Sciatic nerve (tissue), 2 donors: ENCODE data around the gene CFP. TPM values are rescaled to one million over a fixed set of nuclear protein-coding genes. Genes with fewer than 3 reads are reported as not detected.

Experiments
- ATAC-seq: fragments of 200-7000 bp; cut with Tn5 transposase; one replicate; pipeline ENCODE4 v1.9.1; 2020; ENCODE audit warnings: mild to moderate bottlenecking, moderate library complexity
- DNase-seq: peaks from one replicate; pipeline ENCODE4 v3.0.0-alpha.2; 2020; ENCODE audit warnings: low spot score
- intact Hi-C: fragments of 100-400 bp; cut with DNase I; formaldehyde crosslinking; loops from one replicate; pipeline ENCODE4 v1.14.2; 2022
- total RNA-seq: library from RNA; stranded (reverse); fragmentation: NEBNext Ultra II Directional; extraction: Animal tissue kit (Norgen Biotek cat#: 25700); gene quantifications from one replicate; pipeline ENCODE4 v1.2.1, GENCODE V29; 2021
- donor health status: DM: no; HTN: no; CAD: no.
- donor health status: DM: no; HTN: no; CAD: no.

CFP gene
- total RNA-seq, 1 donor from 2014 or later: 7.3 TPM

DNA sequence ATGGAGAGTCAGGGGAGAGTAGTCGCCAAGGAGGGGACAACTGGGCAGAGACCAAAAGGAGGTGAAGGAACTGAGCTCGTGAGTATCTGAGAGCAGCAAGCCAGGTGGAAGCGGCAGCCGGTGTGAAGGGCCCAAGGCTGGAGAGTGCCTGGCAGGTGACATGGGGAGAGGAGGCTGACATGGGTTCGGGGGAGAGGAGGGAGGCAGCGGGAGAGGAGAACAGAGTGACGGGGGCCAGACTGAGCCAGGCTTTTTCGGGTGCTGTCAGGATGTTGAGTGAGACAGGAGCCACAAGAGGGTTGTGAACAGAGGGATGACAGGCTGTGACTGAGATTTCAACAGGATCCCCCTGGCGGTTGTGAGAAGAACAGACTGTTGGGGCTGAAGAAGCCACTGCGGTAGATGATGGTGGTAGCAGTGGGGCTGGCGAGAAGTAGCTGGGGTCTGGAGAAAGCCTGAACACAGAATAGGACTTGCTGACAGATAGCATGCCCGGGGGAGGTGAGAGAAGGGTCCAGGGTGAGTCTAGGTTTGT is 14.9 kb upstream of the CFP start:
- DNase-seq: no peak
- intact Hi-C loops: no loop called here
- peak; percentile 61 for ATAC-seq

DNA sequence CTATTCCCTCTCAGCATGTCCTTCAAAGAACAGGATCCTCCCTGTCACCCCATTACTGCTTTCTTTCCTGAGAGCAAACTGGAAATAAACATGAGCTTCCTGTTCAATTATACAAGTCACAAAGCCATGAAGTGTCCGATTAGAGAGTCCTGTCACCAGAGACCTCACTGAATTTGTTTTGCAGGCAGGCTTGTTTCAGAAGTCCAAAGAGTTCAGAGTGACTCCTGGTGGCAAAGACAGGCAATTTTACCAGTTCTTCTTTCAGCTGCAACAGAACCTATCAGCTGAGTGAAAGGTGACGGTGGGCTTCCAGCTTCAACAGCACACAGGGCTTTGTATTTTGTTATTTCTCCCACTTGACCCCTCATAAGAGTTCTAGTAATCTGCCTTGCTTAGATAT is 14.2 kb upstream of the CFP start:
- ATAC-seq (no peak), DNase-seq (no peak)
- intact Hi-C loops: no loop called here

DNA sequence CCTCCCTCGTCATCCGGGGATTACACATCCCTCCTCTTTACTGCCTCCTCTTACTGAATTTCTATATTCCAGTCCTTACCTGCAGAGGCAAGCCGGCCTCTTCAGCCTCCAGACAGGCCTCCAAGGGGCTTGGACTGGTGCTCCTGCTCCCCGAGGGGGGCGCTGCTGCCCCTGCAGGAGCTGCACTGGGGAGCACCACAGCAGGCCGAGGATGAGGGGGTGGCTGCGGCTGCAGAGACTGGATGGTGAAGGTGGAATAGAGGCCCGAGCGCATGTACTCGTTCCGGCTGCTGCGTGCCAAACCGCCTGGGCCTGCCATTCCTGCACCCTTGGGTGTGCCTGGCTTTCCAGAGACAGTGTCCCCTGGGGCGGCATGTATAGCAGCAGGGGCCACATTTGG is 9.1 kb upstream of the CFP start:
- ATAC-seq: no peak
- DNase-seq: no peak
- intact Hi-C loops: no loop called here

DNA sequence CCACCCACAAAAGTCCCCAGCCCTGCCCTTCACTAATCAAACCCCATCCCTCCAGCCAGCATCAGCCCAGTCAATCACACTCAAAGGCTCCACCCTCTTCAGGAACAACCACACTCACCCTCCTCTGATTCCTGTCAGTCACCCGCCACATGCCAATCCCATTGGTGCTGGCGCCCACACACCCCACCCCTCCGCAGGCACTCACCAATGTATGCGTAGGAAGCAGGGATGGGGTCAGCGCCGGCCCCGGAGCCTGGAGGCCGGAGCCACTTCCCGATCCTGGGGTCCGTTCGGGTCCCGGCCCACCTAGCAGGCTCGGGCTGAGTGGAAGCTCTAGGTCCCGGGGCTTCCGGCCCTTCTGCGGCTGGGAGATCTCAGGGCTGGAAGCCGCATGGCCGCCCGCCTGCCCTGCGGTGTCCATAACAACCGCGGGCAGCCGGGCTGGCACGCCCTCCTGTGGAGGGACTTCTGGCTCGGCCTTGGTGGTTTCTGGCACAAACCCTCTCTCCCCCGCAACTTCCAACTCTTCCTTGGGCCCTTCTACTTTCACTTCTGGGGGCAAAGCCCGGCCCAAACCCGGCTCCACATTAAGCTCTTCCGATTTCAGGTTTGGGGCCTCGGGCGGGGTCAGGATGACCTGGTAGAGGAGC is 7.9 kb upstream of the CFP start:
- ATAC-seq (peak; percentile 80), DNase-seq (no peak)
- intact Hi-C loops: no loop called here

DNA sequence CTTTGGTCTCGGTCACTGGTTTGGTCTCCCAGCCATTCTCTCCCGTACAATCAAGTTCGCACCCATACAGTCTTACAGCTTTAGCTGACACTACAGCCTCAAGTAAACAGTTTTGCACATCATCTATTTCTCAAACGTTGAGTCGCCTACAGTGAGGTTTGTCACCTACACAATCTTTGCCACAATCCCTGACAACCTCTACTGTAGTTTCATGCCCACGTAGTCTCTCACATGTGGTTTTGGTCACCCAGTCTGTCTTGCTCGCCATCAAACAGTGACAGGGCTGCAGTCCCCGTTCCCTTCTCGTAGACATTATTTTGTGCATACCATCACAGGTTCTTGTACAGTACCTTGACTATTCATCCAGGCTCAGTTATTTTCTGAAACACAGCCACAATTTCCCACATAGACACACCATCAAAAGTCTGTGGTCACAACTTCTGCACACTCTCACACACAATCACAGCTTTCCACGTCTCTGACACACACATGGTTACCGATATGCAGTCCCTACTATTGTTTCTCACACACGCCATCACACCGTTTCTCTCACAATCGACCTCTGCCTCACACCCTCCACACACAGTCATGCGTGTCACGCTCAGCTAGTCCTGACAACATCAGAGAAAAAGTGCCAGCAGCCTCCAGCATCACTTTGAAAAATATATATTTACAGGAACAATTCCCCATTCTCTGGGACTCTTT is 5.3 kb upstream of the CFP start:
- ATAC-seq: no peak
- intact Hi-C loops: no loop called here
- DNase-seq: no peak

DNA sequence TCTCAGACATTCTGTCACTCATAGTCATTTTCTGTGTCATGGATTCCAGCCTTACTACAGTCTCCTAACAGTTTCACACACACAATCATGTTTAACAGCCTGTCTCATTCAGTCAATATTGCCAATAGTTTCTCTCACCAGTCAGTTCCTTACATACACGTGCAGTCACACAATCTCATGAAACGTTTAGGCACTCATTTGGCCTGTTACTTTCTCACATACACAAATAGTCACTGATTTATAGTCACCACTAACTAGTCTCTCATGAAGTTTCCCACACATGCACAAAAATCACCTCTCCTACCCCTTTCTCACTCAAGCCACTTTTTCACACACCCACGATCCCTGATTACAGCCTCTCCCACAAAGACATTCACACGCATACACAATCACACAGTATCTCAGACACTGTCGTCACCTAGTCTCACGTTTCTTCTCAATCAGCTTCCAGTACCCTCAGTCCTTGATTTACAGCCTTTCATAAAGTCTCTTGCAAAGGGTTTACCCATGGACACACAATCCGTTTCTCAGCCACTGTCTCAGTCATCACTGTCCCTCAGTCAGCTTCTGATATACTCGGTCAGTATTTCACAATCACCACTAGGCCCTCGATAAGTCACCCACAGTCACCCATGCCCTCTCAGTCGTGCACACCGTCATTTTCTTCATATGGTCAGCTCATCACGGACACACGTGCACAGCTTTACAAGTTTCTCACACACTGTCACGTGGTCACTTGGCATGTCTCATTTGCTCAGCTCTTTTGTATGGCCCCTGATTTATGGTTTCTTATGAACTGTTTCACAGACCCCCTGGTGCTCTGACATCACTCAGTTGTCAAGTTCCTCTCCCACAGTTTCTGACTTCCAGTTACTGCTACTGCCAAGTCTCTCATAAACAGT is 4.2 kb upstream of the CFP start:
- no peak for ATAC-seq
- DNase-seq: no peak
- intact Hi-C loops: no loop called here

DNA sequence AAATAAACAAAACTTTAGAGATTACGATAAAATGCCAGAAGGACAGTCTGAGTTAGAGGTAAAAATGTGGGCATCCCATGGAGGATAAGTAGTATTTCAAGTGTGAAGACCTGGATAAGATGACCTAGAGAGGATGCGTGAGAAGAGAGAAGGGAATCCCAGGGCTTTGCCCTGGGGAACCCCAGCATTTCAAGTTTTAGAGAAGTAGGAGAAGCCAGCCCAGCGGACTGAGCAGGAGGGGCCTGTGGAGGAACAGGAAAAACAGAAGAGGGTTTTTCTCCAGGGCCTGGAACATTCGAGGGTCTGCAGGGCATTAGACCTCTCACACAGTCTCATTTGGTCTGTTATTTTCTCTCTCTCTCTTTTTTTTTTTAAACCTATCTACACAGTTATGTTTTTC is 2.9 kb upstream of the CFP start:
- intact Hi-C loops: no loop called here
- DNase-seq: no peak
- ATAC-seq: no peak

GRCh38 chrX:47631676-47632075 is 1.9 kb upstream of the CFP start:
- no peak for DNase-seq
- intact Hi-C loops: no loop called here
- ATAC-seq: peak; percentile 7

GRCh38 chrX:47628982-47629381 is 748 bp downstream of the CFP start:
- ATAC-seq (no peak), DNase-seq (no peak)
- intact Hi-C loops: no loop called here

GRCh38 chrX:47625365-47625764 is 4.4 kb downstream of the CFP start:
- ATAC-seq: no peak
- no peak for DNase-seq
- intact Hi-C loops: no loop called here

- DNase-seq (no peak), ATAC-seq (peak; percentile 16)
- intact Hi-C loops: no loop called here
These were observed 6.1 kb downstream of the CFP start for GRCh38 chrX:47623540-47624027.

DNA sequence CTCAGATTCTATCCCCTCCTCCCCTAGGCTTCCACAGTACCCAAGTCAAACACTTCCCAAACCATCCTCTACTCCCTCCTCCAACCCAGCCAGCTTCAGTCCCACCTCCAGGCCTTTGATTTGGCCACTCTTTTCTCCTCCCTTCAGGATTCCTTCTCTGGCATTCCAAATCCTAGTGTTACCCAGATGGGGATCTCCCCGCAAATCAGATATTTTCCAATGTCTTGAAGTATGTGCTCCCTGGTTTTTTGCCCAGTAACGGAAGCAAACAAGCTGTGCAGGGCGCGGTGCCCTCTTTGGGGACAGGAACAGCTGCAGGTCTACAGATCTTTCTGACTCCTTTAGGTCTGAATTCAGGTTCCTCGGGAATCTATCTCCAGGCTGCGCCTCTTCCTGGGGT is 7.9 kb downstream of the CFP start:
- peak; percentile 10 for DNase-seq
- no peak for ATAC-seq
- intact Hi-C loops: no loop called here

GRCh38 chrX:47620303-47620685 is 9.4 kb downstream of the CFP start:
- intact Hi-C loops: no loop called here
- no peak for DNase-seq
- no peak for ATAC-seq

- peak; percentile 88 for DNase-seq
- peak; percentile 96 for ATAC-seq
- intact Hi-C loops: no loop called here
These were observed 10.0 kb downstream of the CFP start, which contains the start of gene SYN1 for GRCh38 chrX:47619486-47620302. SYN1 (minus strand) TSS chrX:47619857; CDS start chrX:47619728, 129 bp downstream.

GRCh38 chrX:47618923-47619485 is 10.7 kb downstream of the CFP start:
- intact Hi-C loops: no loop called here
- ATAC-seq (no peak), DNase-seq (no peak)

- intact Hi-C loops: no loop called here
- ATAC-seq (no peak), DNase-seq (peak; percentile 39)
These were observed 15.1 kb downstream of the CFP start for GRCh38 chrX:47614618-47615017.

DNA sequence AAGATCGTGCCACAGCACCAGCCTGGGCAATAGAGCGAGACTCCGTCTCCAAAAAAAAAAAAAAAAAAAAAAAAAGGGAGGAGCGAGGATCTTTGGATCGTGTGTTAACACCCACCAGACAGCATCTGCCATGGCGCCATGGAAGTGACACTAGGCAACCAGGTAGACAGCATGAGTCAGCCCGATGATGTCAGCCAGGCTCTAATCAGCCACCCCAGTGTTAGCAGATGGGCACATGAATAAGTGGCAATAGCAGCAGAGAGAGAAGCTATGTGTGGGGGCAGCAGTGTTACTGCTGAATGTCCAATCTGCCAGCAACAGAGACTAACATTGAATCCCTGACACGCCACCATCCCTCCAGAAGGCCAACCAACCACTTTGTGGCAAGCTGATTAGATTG is 16.6 kb downstream of the CFP start:
- DNase-seq: no peak

DNA sequence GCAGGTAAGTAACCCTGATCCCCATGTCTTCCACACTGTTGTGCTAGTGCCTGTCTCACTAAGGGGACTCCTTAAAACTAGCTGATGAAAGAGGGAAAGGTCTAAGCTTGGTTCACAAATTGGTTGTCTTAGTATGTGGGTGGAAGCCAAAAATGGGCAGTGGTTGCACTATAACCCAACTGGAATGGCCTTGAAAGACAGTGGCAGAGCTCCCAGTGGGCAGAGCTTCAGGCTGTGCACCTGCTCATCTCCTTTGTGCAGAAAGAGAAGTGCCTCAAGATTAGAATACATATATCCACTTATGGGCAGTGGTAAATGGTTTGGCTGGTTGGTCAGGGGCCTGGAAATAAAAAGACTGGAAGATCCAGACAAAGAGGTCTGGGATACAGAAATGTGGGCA is 17.3 kb downstream of the CFP start:
- intact Hi-C loops: no loop called here
- ATAC-seq: no peak
- DNase-seq: no peak

More for the DNA sequence above, 16.6 kb downstream of the CFP start:
- no peak for ATAC-seq
- intact Hi-C loops: no loop called here
